Activated CD4-positive, alpha-beta T cell treated with anti-CD3 and anti-CD28 coated beads, Interleukin-2, amount 50 U/mL, for 16 hours (primary cell): Measurements from ENCODE around the gene RNF225.
"Not testable (repeated sequence)": the region's sequence is repeated elsewhere in the genome, so short reads cannot be mapped to it uniquely, and the experiment has no call there.

ENCODE experiments used
- DNase-seq: peaks from one replicate; pipeline ENCODE4 v3.0.0-alpha.2; 2020

The RNF225 gene

GRCh38 chr19:58395220-58395978 is at the start of gene RNF225:
TSS of gene RNF225 (plus strand) at chr19:58395656. CDS start at chr19:58396090, 434 bp downstream.
- DNase-seq: no peak

- DNase-seq: peak; percentile 77
These were observed 48.2 kb upstream of the RNF225 start for GRCh38 chr19:58346961-58347929.

GRCh38 chr19:58348080-58348479 is 47.4 kb upstream of the RNF225 start:
- not testable (repeated sequence) for DNase-seq

DNA sequence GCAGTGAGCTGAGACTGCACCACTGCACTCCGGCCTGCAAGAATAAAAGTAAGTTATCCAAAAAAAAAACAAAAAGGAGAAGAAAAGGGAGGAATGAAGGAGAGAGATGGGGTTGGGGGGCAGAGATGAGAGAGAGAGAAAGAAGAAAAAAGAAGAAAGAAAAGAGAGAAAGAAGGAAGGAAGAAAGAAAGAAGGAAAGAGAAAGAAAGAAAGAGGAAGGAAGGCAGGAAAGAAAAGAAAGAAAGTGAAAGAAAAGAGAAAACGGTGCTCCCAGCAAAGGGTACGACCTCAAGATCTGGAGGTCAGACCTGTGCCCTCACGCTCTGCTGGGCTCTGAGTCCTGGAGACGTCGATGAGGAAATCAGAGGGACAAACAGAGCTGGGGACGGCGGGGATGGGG is 45.9 kb upstream of the RNF225 start:
- no peak for DNase-seq

- DNase-seq: no peak
These were observed 45.2 kb upstream of the RNF225 start for GRCh38 chr19:58350001-58350861.

DNA sequence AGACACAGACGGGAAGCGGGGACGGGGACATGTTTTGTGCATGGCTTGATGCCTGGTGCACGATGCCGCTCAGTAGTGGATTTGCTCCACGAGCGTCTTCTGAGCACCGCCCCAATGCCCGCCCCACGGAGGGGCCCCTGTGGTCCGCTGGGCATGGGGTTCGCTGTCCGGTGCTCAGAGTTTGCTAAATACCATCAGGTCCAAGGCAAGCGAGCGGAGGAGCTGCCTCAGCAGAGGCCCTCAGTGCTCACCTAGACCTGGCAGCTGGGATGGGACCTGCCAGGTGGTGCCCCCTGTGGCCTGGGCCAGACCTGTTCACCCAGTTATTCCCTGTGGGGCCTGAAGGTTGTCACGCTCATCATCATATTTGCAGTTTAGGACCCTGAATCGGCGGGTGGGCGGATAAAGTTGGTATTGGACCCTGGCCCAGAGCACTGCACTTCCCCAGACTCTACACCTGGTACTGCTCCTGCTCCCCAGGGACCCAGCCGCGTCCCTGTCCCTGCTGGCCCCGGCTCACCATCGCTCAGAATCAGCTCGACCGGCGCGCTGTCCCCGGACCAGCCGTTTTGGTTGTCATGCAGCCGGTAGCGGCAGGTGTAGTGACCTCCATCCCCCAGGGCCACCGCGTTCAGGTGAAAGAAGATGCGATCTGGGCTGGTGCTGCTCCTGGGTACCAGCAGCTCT is 44.4 kb upstream of the RNF225 start:
- no peak for DNase-seq

DNA sequence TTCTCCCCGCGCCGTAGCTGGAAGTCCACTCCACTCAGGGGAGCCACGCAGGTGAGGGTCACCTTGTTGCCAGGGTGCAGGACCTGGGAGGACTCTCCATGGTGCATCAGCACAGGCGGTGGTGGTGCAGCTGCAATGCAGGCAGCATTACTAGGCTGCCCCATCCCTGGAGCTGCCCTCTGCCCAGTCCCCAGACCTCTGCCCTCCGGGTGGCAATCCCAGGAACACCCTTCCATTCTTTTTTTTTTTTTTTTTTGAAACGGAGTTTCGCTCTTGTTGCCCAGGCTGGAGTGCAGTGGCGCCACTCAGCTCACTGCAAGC is 43.9 kb upstream of the RNF225 start:
- DNase-seq: no peak

- DNase-seq: no peak
These were observed 43.3 kb upstream of the RNF225 start for GRCh38 chr19:58351990-58352755.

DNA sequence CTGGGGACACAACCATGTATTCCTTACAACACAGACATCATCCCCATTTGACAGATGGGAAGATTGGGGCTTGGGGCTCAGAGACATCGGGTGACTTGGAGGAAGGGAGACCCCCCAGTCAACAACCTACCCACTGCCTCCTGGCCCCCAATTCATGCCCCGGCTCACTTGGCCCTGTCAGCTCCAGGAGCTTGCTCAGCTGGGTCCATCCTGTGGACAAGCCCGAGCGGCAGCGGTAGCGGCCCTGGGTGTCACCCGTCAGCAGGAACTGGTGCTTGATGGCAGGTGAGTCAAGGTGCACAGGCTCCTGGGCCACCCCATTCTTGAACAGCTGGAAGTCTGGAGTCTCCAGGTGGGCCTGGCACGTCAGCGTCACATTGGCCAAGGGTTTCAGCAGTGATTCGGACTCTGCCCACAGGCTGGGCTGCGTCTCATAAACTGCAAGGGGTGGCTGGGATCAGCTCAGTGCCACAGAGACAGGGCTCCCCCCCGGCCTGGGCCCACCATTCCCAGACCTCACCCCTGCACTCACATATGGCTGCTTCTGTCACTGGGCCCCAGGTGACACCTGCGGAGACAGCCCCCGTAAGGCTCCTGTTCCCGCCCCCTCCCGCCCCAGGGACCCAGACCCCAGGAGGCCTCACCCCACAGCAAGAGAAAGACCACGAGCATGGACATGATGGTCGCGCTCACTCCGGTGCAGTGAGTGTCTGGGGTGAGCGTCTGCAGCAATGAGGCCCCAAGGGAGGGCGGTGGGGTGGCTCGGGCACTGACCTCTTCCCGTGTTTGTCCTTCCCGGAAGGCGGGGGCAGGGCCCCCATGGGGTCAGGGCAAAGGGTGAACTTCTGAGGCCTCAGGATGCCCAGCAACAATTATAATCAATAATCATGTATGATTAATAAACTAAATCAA is 42.4 kb upstream of the RNF225 start, which contains the start of gene A1BG:
Gene A1BG, minus strand, starts transcription at position 733 of the 912 bp plus-strand sequence. Its CDS starts 55 bp downstream, at position 678.
- DNase-seq: no peak

DNA sequence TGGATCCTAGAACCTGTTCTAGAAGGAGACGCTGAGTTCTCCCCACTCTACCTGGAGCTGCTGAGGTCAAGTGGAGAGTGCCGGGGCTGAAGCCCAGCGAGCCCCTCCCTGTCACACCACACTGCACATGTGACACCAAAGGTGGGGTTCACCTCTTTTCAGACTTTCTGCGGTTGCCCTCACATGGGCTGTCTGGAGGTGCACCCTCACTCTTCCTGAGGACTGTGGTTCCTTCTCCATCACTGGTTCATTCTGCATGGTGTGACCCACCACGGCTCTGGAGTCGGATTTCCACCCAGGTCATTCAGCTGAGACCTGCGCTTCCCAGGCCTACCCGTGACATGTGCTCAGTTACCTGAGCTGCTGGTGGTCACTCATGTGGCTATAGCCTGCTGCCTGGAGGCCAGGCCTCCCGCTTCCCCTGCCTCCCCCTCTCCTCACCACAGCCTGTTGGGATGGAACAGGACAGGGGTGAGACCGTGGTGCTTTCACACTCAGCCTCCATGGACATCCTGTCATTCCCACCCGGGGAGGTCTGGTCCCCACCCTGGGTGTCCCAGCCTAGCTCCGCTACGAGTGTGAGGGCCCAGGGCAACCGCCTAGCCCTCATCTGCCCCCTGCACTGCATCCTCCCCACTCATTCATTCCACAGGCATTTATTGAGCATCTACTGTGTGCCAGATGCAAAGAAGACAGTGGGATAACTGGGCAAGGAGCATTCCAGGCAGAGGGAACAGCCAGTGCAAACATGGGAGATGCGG is 41.6 kb upstream of the RNF225 start:
- DNase-seq: no peak

- no peak for DNase-seq
These were observed 40.9 kb upstream of the RNF225 start for GRCh38 chr19:58354478-58355030.

GRCh38 chr19:58355215-58355796 is 40.1 kb upstream of the RNF225 start:
- no peak for DNase-seq

- peak; percentile 41 for DNase-seq
These were observed 39.3 kb upstream of the RNF225 start for GRCh38 chr19:58355908-58356765.

- no peak for DNase-seq
These were observed 38.5 kb upstream of the RNF225 start for GRCh38 chr19:58356766-58357480.

DNA sequence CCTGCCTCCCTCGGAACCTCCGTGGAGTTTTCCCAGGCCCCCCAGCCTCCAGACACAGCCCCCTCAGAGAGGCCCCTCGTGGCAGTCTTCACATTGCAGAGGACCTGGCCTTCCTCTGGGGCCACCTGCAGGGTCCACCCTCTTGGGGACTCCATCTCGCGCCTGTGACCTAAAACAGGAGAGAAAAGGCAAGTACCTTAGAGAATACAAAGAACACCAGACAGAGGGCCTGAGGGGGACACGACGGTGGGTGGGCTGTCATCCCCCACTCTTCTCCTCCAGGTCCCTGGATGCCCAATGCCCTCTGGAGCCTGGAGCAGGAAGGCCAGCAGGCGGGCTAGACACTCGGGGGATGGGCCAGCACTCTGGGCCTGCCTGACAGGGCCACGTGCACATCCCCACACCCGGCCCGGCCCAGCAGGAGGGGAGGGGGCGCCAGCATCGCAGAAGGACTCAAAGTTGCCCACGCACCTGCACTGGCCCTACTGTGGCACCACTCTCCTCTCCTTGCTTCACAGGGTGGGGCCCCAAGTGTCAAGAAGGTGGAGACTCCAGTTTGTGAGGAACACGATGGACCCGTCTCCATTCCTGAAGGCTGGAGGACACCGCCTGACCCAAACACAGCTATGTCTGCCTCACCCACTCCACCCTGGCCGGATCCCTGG is 37.8 kb upstream of the RNF225 start:
- no peak for DNase-seq

DNA sequence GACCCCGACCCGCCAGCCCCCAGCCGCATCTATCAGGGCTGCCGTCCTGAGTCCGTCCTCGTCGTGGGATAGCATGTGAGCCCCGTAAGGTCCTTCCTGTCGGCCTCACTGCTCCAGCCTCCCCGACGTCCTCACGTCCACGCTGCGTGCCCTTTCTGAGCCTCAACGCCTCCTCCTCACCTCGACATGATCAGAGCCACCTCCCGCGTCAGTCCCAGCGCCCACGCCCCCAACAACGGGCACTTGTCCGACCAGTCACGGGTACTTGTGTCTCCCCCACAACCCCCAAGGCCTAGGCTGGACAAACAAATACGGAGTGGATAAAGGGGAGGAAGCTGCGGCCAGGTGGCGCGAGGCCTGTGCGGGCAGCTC is 33.6 kb upstream of the RNF225 start:
- peak; percentile 54 for DNase-seq
